ENCODE data around the gene RSPO4.

Gene RSPO4

GRCh38 chr20:967796-968742, 34.0 kb downstream of the RSPO4 start:
- no peak for DNase-seq (ENCODE audit: low read depth, low spot score)

- DNase-seq (ENCODE audit: low read depth, low spot score) = no peak
Observed at GRCh38 chr20:965956-966355, 36.2 kb downstream of the RSPO4 start.

GRCh38 chr20:963795-964194, 38.3 kb downstream of the RSPO4 start:
- DNase-seq (ENCODE audit: low read depth, low spot score) = no peak

- no peak for DNase-seq (ENCODE audit: low read depth, low spot score)
Observed at GRCh38 chr20:962683-963082, 39.4 kb downstream of the RSPO4 start.

GRCh38 chr20:962223-962622, 39.9 kb downstream of the RSPO4 start:
- no peak for DNase-seq (ENCODE audit: low read depth, low spot score)

- no peak for DNase-seq (ENCODE audit: low read depth, low spot score)
Observed at GRCh38 chr20:961768-962167, 40.3 kb downstream of the RSPO4 start.

- DNase-seq (ENCODE audit: low read depth, low spot score) = no peak
Observed at GRCh38 chr20:959996-960615, 42.0 kb downstream of the RSPO4 start.

- no peak for DNase-seq (ENCODE audit: low read depth, low spot score)
Observed at GRCh38 chr20:958936-959815, 42.9 kb downstream of the RSPO4 start.

- no peak for DNase-seq (ENCODE audit: low read depth, low spot score)
Observed at GRCh38 chr20:957544-957943, 44.6 kb downstream of the RSPO4 start.

GRCh38 chr20:956330-956951, 45.7 kb downstream of the RSPO4 start:
- DNase-seq (ENCODE audit: low read depth, low spot score) = no peak

- no peak for DNase-seq (ENCODE audit: low read depth, low spot score)
Observed at GRCh38 chr20:955656-956055, 46.5 kb downstream of the RSPO4 start.

GRCh38 chr20:955111-955510, 47.0 kb downstream of the RSPO4 start:
- DNase-seq (ENCODE audit: low read depth, low spot score) = no peak

- no peak for DNase-seq (ENCODE audit: low read depth, low spot score)
Observed at GRCh38 chr20:953742-954141, 48.4 kb downstream of the RSPO4 start.

- no peak for DNase-seq (ENCODE audit: low read depth, low spot score)
Observed at GRCh38 chr20:952196-952795, 49.8 kb downstream of the RSPO4 start.

GRCh38 chr20:951384-952169, 50.5 kb downstream of the RSPO4 start:
- no peak for DNase-seq (ENCODE audit: low read depth, low spot score)

- no peak for DNase-seq (ENCODE audit: low read depth, low spot score)
Observed at GRCh38 chr20:949717-950116, 52.4 kb downstream of the RSPO4 start.

GRCh38 chr20:946826-947225, 55.3 kb downstream of the RSPO4 start:
- DNase-seq (ENCODE audit: low read depth, low spot score) = no peak

GRCh38 chr20:945841-946240, 56.3 kb downstream of the RSPO4 start:
- DNase-seq (ENCODE audit: low read depth, low spot score) = no peak

GRCh38 chr20:944774-945410, 57.2 kb downstream of the RSPO4 start:
- no peak for DNase-seq (ENCODE audit: low read depth, low spot score)

- DNase-seq (ENCODE audit: low read depth, low spot score) = no peak
Observed at GRCh38 chr20:944148-944547, 58.0 kb downstream of the RSPO4 start.

All from brain pericyte (primary cell).